ENCODE results near the gene BACH2. TPM values are rescaled to one million over a fixed set of nuclear protein-coding genes. Genes with fewer than 3 reads are reported as not detected.

The BACH2 gene
- total RNA-seq, 5 donors from 2014 or later (not counting 1 experiment from before 2014, with no cell fraction given) = 81.9 to 196 (median 96.7) TPM

- Mint-ChIP-seq H3K4me3 (peak overlapping the region in 2 of 3 donors; percentile 56 to 74), H3K27me3 (no peaks in the 10 kb centered on the region), H3K4me1 (peaks cover 87 to 90% (median 89%) of the 10 kb centered on the region in 3 donors), H3K36me3 (peaks cover 33% of the 10 kb centered on the region), H3K27ac (peak overlapping the region; percentile 95 to 98), H3K9me3 (peaks cover 0 to 6% (median 0%) of the 10 kb centered on the region in 3 donors)
- no peaks in the 10 kb centered on the region for H3K36me3 ChIP-seq (ENCODE audit: control insufficient read depth in 2 of 2, extremely low read depth in 1 of 2, insufficient read depth in 1 of 2, low read length in 1 of 2)
- no peaks in the 10 kb centered on the region for H3K9me3 ChIP-seq
- H3K27me3 ChIP-seq (replicated peaks in 1 of 2; ENCODE audit: control insufficient read depth in 2 of 2, extremely low read depth in 1 of 2, insufficient read depth in 2 of 2, low read length in 1 of 2) = no peaks in the 10 kb centered on the region
- ChIA-PET CTCF (interaction anchor here (0.7 to 1.1 kb wide), 8 partner anchors 13 to 189 kb away, joined by 3 to 6 read pairs (median 4); no protein-coding TSS in a partner anchor), POLR2A (interaction anchor here (0.6 to 1.4 kb wide), 9 partner anchors 9 to 89 kb away, joined by 3 to 4 read pairs (median 3); no protein-coding TSS in a partner anchor)
- DNase-seq (peak in 3 of 35 experiments; percentile 15 to 63 (median 25)), ATAC-seq (replicated peaks in 1 of 4) (peak in 1 of 4 experiments; percentile 15)
- 62% methylated on average over 3 of the region's 7 CpGs for WGBS (ENCODE audit: insufficient coverage)
- H3K4me3 ChIP-seq (ENCODE audit: control insufficient read depth in 1 of 2, extremely low read depth in 1 of 2, low read length in 1 of 2) = no peak overlapping the region
- peak overlapping the region; percentile 98 for H3K27ac ChIP-seq (ENCODE audit: low read length)
- peaks cover 40 to 75% of the 10 kb centered on the region in 2 experiments for H3K4me1 ChIP-seq (ENCODE audit: control insufficient read depth in 1 of 2, extremely low read depth in 1 of 2, insufficient read depth in 2 of 2, low read length in 2 of 2)
These were observed 24.8 kb downstream of the BACH2 start for GRCh38 chr6:90271831-90272230.

- ATAC-seq (replicated peaks in 1 of 4) (no peak), DNase-seq (no peak)
- no peak overlapping the region for H3K4me3 ChIP-seq (ENCODE audit: control insufficient read depth in 1 of 2, extremely low read depth in 1 of 2, low read length in 1 of 2)
- Mint-ChIP-seq H3K27me3 (no peaks in the 10 kb centered on the region), H3K4me3 (peak overlapping the region in 1 of 3 donors; percentile 58), H3K9me3 (peaks cover 0 to 6% (median 0%) of the 10 kb centered on the region in 3 donors), H3K4me1 (peaks cover 92 to 93% (median 93%) of the 10 kb centered on the region in 3 donors), H3K36me3 (peaks cover 47% of the 10 kb centered on the region), H3K27ac (peak overlapping the region; percentile 61 to 90)
- no peaks in the 10 kb centered on the region for H3K36me3 ChIP-seq (ENCODE audit: control insufficient read depth in 2 of 2, extremely low read depth in 1 of 2, insufficient read depth in 1 of 2, low read length in 1 of 2)
- no peaks in the 10 kb centered on the region for H3K27me3 ChIP-seq (replicated peaks in 1 of 2; ENCODE audit: control insufficient read depth in 2 of 2, extremely low read depth in 1 of 2, insufficient read depth in 2 of 2, low read length in 1 of 2)
- POLR2A ChIA-PET = interaction anchor here in 1 of 2 donors (0.6 to 1.4 kb wide), 3 partner anchors 22 to 208 kb away, joined by 3 to 6 read pairs (median 4); no protein-coding TSS in a partner anchor
- H3K9me3 ChIP-seq = no peaks in the 10 kb centered on the region
- H3K27ac ChIP-seq (ENCODE audit: low read length) = no peak overlapping the region
- H3K4me1 ChIP-seq (ENCODE audit: control insufficient read depth in 1 of 2, extremely low read depth in 1 of 2, insufficient read depth in 2 of 2, low read length in 2 of 2) = peaks cover 42 to 75% of the 10 kb centered on the region in 2 experiments
- no CpG with 5 or more reads among the region's 1 CpG for WGBS (ENCODE audit: insufficient coverage)
- CTCF ChIA-PET = interaction anchor here in 1 of 2 donors (0.6 kb wide), 2 partner anchors 112 to 299 kb away, joined by 3 read pairs; no protein-coding TSS in a partner anchor
These were observed 27.3 kb downstream of the BACH2 start for GRCh38 chr6:90269334-90269733.

GRCh38 chr6:90268178-90268577 lies 28.5 kb downstream of the BACH2 start:
- H3K4me3 ChIP-seq (ENCODE audit: control insufficient read depth in 1 of 2, extremely low read depth in 1 of 2, low read length in 1 of 2) = no peak overlapping the region
- Mint-ChIP-seq H3K27ac (peak overlapping the region; percentile 84 to 91), H3K27me3 (no peaks in the 10 kb centered on the region), H3K9me3 (peaks cover 0 to 6% (median 0%) of the 10 kb centered on the region in 3 donors), H3K4me1 (peaks cover 92 to 93% (median 92%) of the 10 kb centered on the region in 3 donors), H3K4me3 (peak overlapping the region in 1 of 3 donors; percentile 61), H3K36me3 (peaks cover 55% of the 10 kb centered on the region)
- no peaks in the 10 kb centered on the region for H3K9me3 ChIP-seq
- WGBS (ENCODE audit: insufficient coverage) = 100% methylated on average over 1 of the region's 3 CpGs
- ChIA-PET POLR2A (interaction anchor here in 1 of 2 donors (1.1 to 1.4 kb wide), 2 partner anchors 21 to 29 kb away, joined by 4 to 6 read pairs; no protein-coding TSS in a partner anchor), CTCF (no interaction called here)
- ATAC-seq (replicated peaks in 1 of 4) (no peak), DNase-seq (no peak)
- no peaks in the 10 kb centered on the region for H3K36me3 ChIP-seq (ENCODE audit: control insufficient read depth in 2 of 2, extremely low read depth in 1 of 2, insufficient read depth in 1 of 2, low read length in 1 of 2)
- H3K27me3 ChIP-seq (replicated peaks in 1 of 2; ENCODE audit: control insufficient read depth in 2 of 2, extremely low read depth in 1 of 2, insufficient read depth in 2 of 2, low read length in 1 of 2) = no peaks in the 10 kb centered on the region
- H3K4me1 ChIP-seq (ENCODE audit: control insufficient read depth in 1 of 2, extremely low read depth in 1 of 2, insufficient read depth in 2 of 2, low read length in 2 of 2) = peaks cover 34 to 78% of the 10 kb centered on the region in 2 experiments
- peak overlapping the region; percentile 2 for H3K27ac ChIP-seq (ENCODE audit: low read length)

GRCh38 chr6:90266905-90267621 lies 29.6 kb downstream of the BACH2 start:
- ATAC-seq (replicated peaks in 1 of 4) (peak; percentile 69 to 85 (median 79)), DNase-seq (peak in 15 of 35 experiments; percentile 21 to 71 (median 48))
- Histone ChIP-seq H3K9me3 (no peaks in the 10 kb centered on the region), H3K36me3 (ENCODE audit: control insufficient read depth in 2 of 2, extremely low read depth in 1 of 2, insufficient read depth in 1 of 2, low read length in 1 of 2) (no peaks in the 10 kb centered on the region), H3K4me1 (ENCODE audit: control insufficient read depth in 1 of 2, extremely low read depth in 1 of 2, insufficient read depth in 2 of 2, low read length in 2 of 2) (peaks cover 23 to 75% of the 10 kb centered on the region in 2 experiments), H3K4me3 (ENCODE audit: control insufficient read depth in 1 of 2, extremely low read depth in 1 of 2, low read length in 1 of 2) (no peak overlapping the region), H3K27me3 (replicated peaks in 1 of 2; ENCODE audit: control insufficient read depth in 2 of 2, extremely low read depth in 1 of 2, insufficient read depth in 2 of 2, low read length in 1 of 2) (no peaks in the 10 kb centered on the region), H3K27ac (ENCODE audit: low read length) (peak overlapping the region; percentile 58)
- peaks cover 91 to 93% (median 92%) of the 10 kb centered on the region in 3 donors for H3K4me1 Mint-ChIP-seq
- peaks cover 0 to 6% (median under 1%) of the 10 kb centered on the region in 3 donors for H3K9me3 Mint-ChIP-seq
- CTCF ChIA-PET = no interaction called here
- peaks cover 58% of the 10 kb centered on the region for H3K36me3 Mint-ChIP-seq
- peak overlapping the region; percentile 32 to 61 (median 46) for H3K4me3 Mint-ChIP-seq
- POLR2A ChIA-PET = interaction anchor here in 1 of 2 donors (0.5 to 0.7 kb wide), 2 partner anchors 28 to 78 kb away, joined by 3 to 6 read pairs; no protein-coding TSS in a partner anchor
- peak overlapping the region; percentile 91 to 97 for H3K27ac Mint-ChIP-seq
- WGBS (ENCODE audit: insufficient coverage) = 85% methylated on average over 2 of the region's 6 CpGs
- no peaks in the 10 kb centered on the region for H3K27me3 Mint-ChIP-seq

GRCh38 chr6:90264561-90264960 lies 32.1 kb downstream of the BACH2 start:
- WGBS (ENCODE audit: insufficient coverage) = no CpG with 5 or more reads among the region's 2 CpGs
- Histone ChIP-seq H3K27ac (ENCODE audit: low read length) (no peak overlapping the region), H3K36me3 (ENCODE audit: control insufficient read depth in 2 of 2, extremely low read depth in 1 of 2, insufficient read depth in 1 of 2, low read length in 1 of 2) (no peaks in the 10 kb centered on the region), H3K4me1 (ENCODE audit: control insufficient read depth in 1 of 2, extremely low read depth in 1 of 2, insufficient read depth in 2 of 2, low read length in 2 of 2) (peaks cover 21 to 74% of the 10 kb centered on the region in 2 experiments), H3K4me3 (ENCODE audit: control insufficient read depth in 1 of 2, extremely low read depth in 1 of 2, low read length in 1 of 2) (no peak overlapping the region), H3K27me3 (replicated peaks in 1 of 2; ENCODE audit: control insufficient read depth in 2 of 2, extremely low read depth in 1 of 2, insufficient read depth in 2 of 2, low read length in 1 of 2) (no peaks in the 10 kb centered on the region), H3K9me3 (no peaks in the 10 kb centered on the region)
- H3K27ac Mint-ChIP-seq = peak overlapping the region in 1 of 2 donors; percentile 91
- ChIA-PET POLR2A (interaction anchor here in 1 of 2 donors (0.7 kb wide), 1 partner anchor 61 kb away, joined by 4 read pairs; no protein-coding TSS in a partner anchor), CTCF (no interaction called here)
- H3K36me3 Mint-ChIP-seq = peaks cover 63% of the 10 kb centered on the region
- peak overlapping the region in 1 of 3 donors; percentile 61 for H3K4me3 Mint-ChIP-seq
- peaks cover 0 to 12% (median 0%) of the 10 kb centered on the region in 3 donors for H3K9me3 Mint-ChIP-seq
- H3K4me1 Mint-ChIP-seq = peaks cover 94 to 97% (median 95%) of the 10 kb centered on the region in 3 donors
- no peak for DNase-seq
- ATAC-seq (replicated peaks in 1 of 4) = no peak
- H3K27me3 Mint-ChIP-seq = no peaks in the 10 kb centered on the region

GRCh38 chr6:90263633-90264032 lies 33.0 kb downstream of the BACH2 start:
- no peaks in the 10 kb centered on the region for H3K27me3 ChIP-seq (replicated peaks in 1 of 2; ENCODE audit: control insufficient read depth in 2 of 2, extremely low read depth in 1 of 2, insufficient read depth in 2 of 2, low read length in 1 of 2)
- Mint-ChIP-seq H3K4me3 (peak overlapping the region in 1 of 3 donors; percentile 61), H3K27me3 (no peaks in the 10 kb centered on the region), H3K4me1 (peaks cover 95 to 98% (median 96%) of the 10 kb centered on the region in 3 donors), H3K27ac (peak overlapping the region in 1 of 2 donors; percentile 91), H3K9me3 (peaks cover 0 to 12% (median 0%) of the 10 kb centered on the region in 3 donors), H3K36me3 (peaks cover 71% of the 10 kb centered on the region)
- H3K36me3 ChIP-seq (ENCODE audit: control insufficient read depth in 2 of 2, extremely low read depth in 1 of 2, insufficient read depth in 1 of 2, low read length in 1 of 2) = no peaks in the 10 kb centered on the region
- ChIA-PET CTCF (interaction anchor here in 1 of 2 donors (0.9 kb wide), 1 partner anchor 10 kb away, joined by 5 read pairs; no protein-coding TSS in a partner anchor), POLR2A (interaction anchor here (0.6 to 1.6 kb wide), 4 partner anchors 10 to 32 kb away, joined by 3 to 8 read pairs (median 5); no protein-coding TSS in a partner anchor)
- ATAC-seq (replicated peaks in 1 of 4) (no peak), DNase-seq (no peak)
- H3K27ac ChIP-seq (ENCODE audit: low read length) = no peak overlapping the region
- H3K4me3 ChIP-seq (ENCODE audit: control insufficient read depth in 1 of 2, extremely low read depth in 1 of 2, low read length in 1 of 2) = no peak overlapping the region
- peaks cover 21 to 68% of the 10 kb centered on the region in 2 experiments for H3K4me1 ChIP-seq (ENCODE audit: control insufficient read depth in 1 of 2, extremely low read depth in 1 of 2, insufficient read depth in 2 of 2, low read length in 2 of 2)
- H3K9me3 ChIP-seq = no peaks in the 10 kb centered on the region
